ENCODE data around the gene FGD3. TPM values are rescaled to one million over a fixed set of nuclear protein-coding genes. Genes with fewer than 3 reads are reported as not detected.

The FGD3 gene
- total and polyA plus RNA-seq, 2 of the 8 experiments (the other 6 are each of a cell fraction or from before 2014, with no cell fraction given): 1.4 to 1.9 TPM

DNA sequence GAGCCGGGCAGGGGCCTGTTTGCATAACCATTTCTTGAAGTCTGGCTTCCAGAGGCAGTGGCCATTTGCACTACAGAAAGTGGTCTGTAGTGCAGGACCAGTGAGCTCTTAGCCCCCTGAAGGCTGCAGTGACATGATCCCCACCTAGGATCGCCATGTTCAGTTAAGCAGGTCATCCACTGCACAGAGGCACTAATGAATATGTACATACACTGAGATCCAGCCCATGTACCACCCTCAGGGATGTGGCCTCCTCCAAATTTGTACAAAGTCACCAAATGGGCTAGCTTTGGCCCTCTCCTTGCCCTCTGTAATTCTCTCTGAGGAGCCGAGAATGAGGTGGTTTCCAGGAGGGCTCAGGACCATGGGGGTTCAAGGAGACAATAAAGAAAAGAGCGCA is 102.9 kb downstream of the FGD3 start:
- no peak overlapping the region for H3K9ac ChIP-seq (replicated peaks in 1 of 4; ENCODE audit: extremely low read depth in 1 of 4, low read depth in 3 of 4, low read length in 3 of 4)
- H3K23ac ChIP-seq (ENCODE audit: insufficient read length): no peak overlapping the region
- no peak overlapping the region for H3K14ac ChIP-seq (ENCODE audit: insufficient read length)
- H2AK5ac ChIP-seq (ENCODE audit: low read depth, low read length): no peak overlapping the region
- no peak overlapping the region for H3K4me2 ChIP-seq (ENCODE audit: insufficient read depth in 1 of 2, low read depth in 2 of 2, low read length in 2 of 2)
- no peaks in the 10 kb centered on the region for H3K79me2 ChIP-seq (ENCODE audit: control insufficient read depth in 1 of 2, insufficient read depth in 2 of 2, low read length in 2 of 2)
- DNase-seq (ENCODE audit: low read depth in 1 of 2, low spot score in 2 of 2) (no peak), FAIRE-seq (no peak)
- H3K18ac ChIP-seq (ENCODE audit: extremely low read depth, low read length): no peak overlapping the region
- no peak overlapping the region for H2BK120ac ChIP-seq (replicated peaks; ENCODE audit: low read depth, low read length)
- H3K4me1 ChIP-seq (replicated peaks in 1 of 4; ENCODE audit: control insufficient read depth in 3 of 4, insufficient read depth in 4 of 4, low read length in 3 of 4): peaks cover 7 to 13% (median 10%) of the 10 kb centered on the region in 4 experiments
- H3K4ac ChIP-seq (replicated peaks; ENCODE audit: insufficient read length, low read depth, low read length): no peak overlapping the region
- no peak overlapping the region for H2AFZ ChIP-seq (ENCODE audit: low read length)
- no peaks in the 10 kb centered on the region for H3K23me2 ChIP-seq (ENCODE audit: low read depth, low read length)
- H3K27ac ChIP-seq (ENCODE audit: low read depth, low read length): no peak overlapping the region
- peaks cover 0 to 3% of the 10 kb centered on the region in 2 experiments; a peak in 1 of 4 replicates for H3K9me3 ChIP-seq (ENCODE audit: insufficient read depth in 2 of 2, low read depth in 1 of 2, low read length in 1 of 2)
- H2BK20ac ChIP-seq (ENCODE audit: low read length): no peak overlapping the region
- H4K5ac ChIP-seq (ENCODE audit: insufficient read length, low read depth, low read length): no peak overlapping the region
- H3K36me3 ChIP-seq (ENCODE audit: control insufficient read depth in 2 of 4, insufficient read depth in 4 of 4, low read length in 3 of 4): no peaks in the 10 kb centered on the region; a peak in 1 of 8 replicates
- H2BK12ac ChIP-seq (ENCODE audit: low read depth, low read length): no peak overlapping the region
- H2BK5ac ChIP-seq (ENCODE audit: low read depth, low read length): no peak overlapping the region
- CTCF ChIA-PET (ENCODE audit: partially characterized antibody): interaction anchor here (0.6 to 6.0 kb wide), 9 partner anchors 14 to 63 kb away, joined by 3 to 44 read pairs (median 3); no protein-coding TSS in a partner anchor
- no peaks in the 10 kb centered on the region for H3K79me1 ChIP-seq (ENCODE audit: low read depth, low read length)
- no peak overlapping the region for H4K8ac ChIP-seq (ENCODE audit: extremely low read depth, insufficient read depth, low read length)
- H4K91ac ChIP-seq (replicated peaks; ENCODE audit: insufficient read length, low read length): no peak overlapping the region
- POLR2A ChIA-PET (ENCODE audit: partially characterized antibody): no interaction called here
- H4K20me1 ChIP-seq (replicated peaks in 1 of 2; ENCODE audit: control insufficient read depth in 1 of 2, insufficient read depth in 2 of 2, low read length in 2 of 2): no peaks in the 10 kb centered on the region
- no peak overlapping the region for H3K56ac ChIP-seq (replicated peaks; ENCODE audit: insufficient read length, low read depth, low read length)
- WGBS, 2 experiments (ENCODE audit: extremely low coverage in 1 of 2, insufficient coverage in 1 of 2, insufficient read length in 1 of 2, insufficient replicate concordance in 2 of 2, low coverage in 1 of 2, low lambda C conversion rate in 2 of 2, missing lambda C conversion rate in 1 of 2): 80% methylated on average over 4 of the region's 4 CpGs; no CpG with 5 or more reads in 1 of the 2 experiments
- H3K27me3 ChIP-seq (replicated peaks in 1 of 4; ENCODE audit: control insufficient read depth in 3 of 4, extremely low read depth in 1 of 4, insufficient read depth in 3 of 4, low read length in 3 of 4): no peaks in the 10 kb centered on the region
- no peak overlapping the region for H2BK15ac ChIP-seq (ENCODE audit: low read length)
- H3K4me3 ChIP-seq (ENCODE audit: extremely low read depth in 1 of 4, insufficient read depth in 2 of 4, low read depth in 3 of 4, low read length in 4 of 4): no peak overlapping the region
- TF ChIP-seq RFX5 (IDR thresholded peaks at IDR 0.05; ENCODE audit: borderline replicate concordance, low read depth, low read length): no peak

Data from H1 (cell line).